GM21381 (cell line): ENCODE data around the gene SH3RF1.

Experiments
- ATAC-seq: cut with Tn5 transposase; IDR thresholded peaks from one replicate; pipeline ENCODE4 v1.9.1; 2021; ENCODE audit warnings: mild to moderate bottlenecking, moderate library complexity; ENCODE audit not compliant: unreplicated experiment

Gene SH3RF1

GRCh38 chr4:169252339-169253112 lies 18.2 kb downstream of the SH3RF1 start:
- no peak for ATAC-seq

GRCh38 chr4:169251291-169252235 lies 19.2 kb downstream of the SH3RF1 start:
- ATAC-seq: no peak

GRCh38 chr4:169250796-169251195 lies 20.0 kb downstream of the SH3RF1 start:
- ATAC-seq: no peak

- no peak for ATAC-seq
Observed at GRCh38 chr4:169249999-169250398, 20.8 kb downstream of the SH3RF1 start.

GRCh38 chr4:169249214-169249973 lies 21.4 kb downstream of the SH3RF1 start:
- ATAC-seq: peak; percentile 58

GRCh38 chr4:169248645-169249044 lies 22.1 kb downstream of the SH3RF1 start:
- no peak for ATAC-seq

- ATAC-seq: no peak
Observed at GRCh38 chr4:169246957-169247396, 23.8 kb downstream of the SH3RF1 start.

GRCh38 chr4:169246279-169246678 lies 24.5 kb downstream of the SH3RF1 start:
- no peak for ATAC-seq

- ATAC-seq: no peak
Observed at GRCh38 chr4:169245061-169245460, 25.7 kb downstream of the SH3RF1 start.

GRCh38 chr4:169243825-169244609 lies 26.7 kb downstream of the SH3RF1 start:
- ATAC-seq: no peak

GRCh38 chr4:169241464-169241863 lies 29.3 kb downstream of the SH3RF1 start:
- no peak for ATAC-seq

- ATAC-seq: no peak
Observed at GRCh38 chr4:169239221-169239905, 31.4 kb downstream of the SH3RF1 start.

GRCh38 chr4:169238445-169238844 lies 32.3 kb downstream of the SH3RF1 start:
- no peak for ATAC-seq

GRCh38 chr4:169236873-169237626 lies 33.7 kb downstream of the SH3RF1 start:
- ATAC-seq: no peak

GRCh38 chr4:169236078-169236477 lies 34.7 kb downstream of the SH3RF1 start:
- ATAC-seq: no peak

- no peak for ATAC-seq
Observed at GRCh38 chr4:169234137-169234855, 36.5 kb downstream of the SH3RF1 start.

- ATAC-seq: no peak
Observed at GRCh38 chr4:169233691-169234090, 37.1 kb downstream of the SH3RF1 start.

GRCh38 chr4:169231647-169232262 lies 39.0 kb downstream of the SH3RF1 start:
- ATAC-seq: no peak
